GM18907 (cell line): ENCODE results near the gene BROX.
"Not testable (repeated sequence)": the region's sequence is repeated elsewhere in the genome, so short reads cannot be mapped to it uniquely, and the experiment has no call there.

Experiments used
- ATAC-seq: cut with Tn5 transposase; IDR thresholded peaks from one replicate; pipeline ENCODE4 v1.9.1; 2021; ENCODE audit warnings: mild to moderate bottlenecking, moderate library complexity; ENCODE audit not compliant: unreplicated experiment

Gene BROX

GRCh38 chr1:222712253-222713090 lies at the start of gene BROX, which contains the start of gene AIDA:
Gene BROX, plus strand, starts transcription at chr1:222712564. Its CDS starts 3,136 bp downstream, at chr1:222715700.
Gene AIDA, minus strand, starts transcription at chr1:222712491. Its CDS starts 174 bp downstream, at chr1:222712317.
- peak; percentile 82 for ATAC-seq

GRCh38 chr1:222663431-222663934 lies 48.9 kb upstream of the BROX start:
- ATAC-seq: no peak

GRCh38 chr1:222665964-222666363 lies 46.4 kb upstream of the BROX start:
- no peak for ATAC-seq

- not testable (repeated sequence) for ATAC-seq
These were observed 44.2 kb upstream of the BROX start for GRCh38 chr1:222668184-222668583.

- ATAC-seq: not testable (repeated sequence)
These were observed 43.3 kb upstream of the BROX start for GRCh38 chr1:222669107-222669506.

- ATAC-seq: no peak
These were observed 42.3 kb upstream of the BROX start for GRCh38 chr1:222670110-222670509.

- no peak for ATAC-seq
These were observed 32.3 kb upstream of the BROX start for GRCh38 chr1:222680080-222680479.

GRCh38 chr1:222691016-222691415 lies 21.3 kb upstream of the BROX start:
- no peak for ATAC-seq

- ATAC-seq: no peak
These were observed 17.4 kb upstream of the BROX start for GRCh38 chr1:222694927-222695326.

- no peak for ATAC-seq
These were observed 15.6 kb upstream of the BROX start for GRCh38 chr1:222696741-222697140.

- ATAC-seq: no peak
These were observed 15.2 kb upstream of the BROX start for GRCh38 chr1:222697203-222697602.

- no peak for ATAC-seq
These were observed 14.5 kb upstream of the BROX start for GRCh38 chr1:222697826-222698225.

- no peak for ATAC-seq
These were observed 10.2 kb upstream of the BROX start for GRCh38 chr1:222702210-222702609.

GRCh38 chr1:222704260-222704659 lies 8.1 kb upstream of the BROX start:
- ATAC-seq: no peak

GRCh38 chr1:222706815-222707214 lies 5.5 kb upstream of the BROX start:
- ATAC-seq: no peak

GRCh38 chr1:222709700-222710153 lies 2.6 kb upstream of the BROX start:
- ATAC-seq: no peak

- ATAC-seq: peak; percentile 38
These were observed 778 bp upstream of the BROX start for GRCh38 chr1:222711319-222712252.

- peak; percentile 81 for ATAC-seq
These were observed 962 bp downstream of the BROX start for GRCh38 chr1:222713091-222713961.

GRCh38 chr1:222716393-222716792 lies 4.0 kb downstream of the BROX start:
- no peak for ATAC-seq

GRCh38 chr1:222728746-222729145 lies 16.4 kb downstream of the BROX start:
- no peak for ATAC-seq
